GM18873 (cell line): ENCODE results near the gene CEP85L.

ENCODE experiments used
- ATAC-seq: cut with Tn5 transposase; IDR thresholded peaks from one replicate; pipeline ENCODE4 v1.9.1; 2021; ENCODE audit warnings: mild to moderate bottlenecking, moderate library complexity, moderate number of reproducible peaks; ENCODE audit not compliant: unreplicated experiment, low FRiP score

Gene CEP85L

GRCh38 chr6:118551063-118552053, 100.0 kb downstream of the CEP85L start:
- peak; percentile 89 for ATAC-seq

GRCh38 chr6:118548613-118549012, 102.8 kb downstream of the CEP85L start:
- no peak for ATAC-seq

GRCh38 chr6:118548136-118548535, 103.3 kb downstream of the CEP85L start, which contains the start of gene PLN:
PLN (plus strand) TSS chr6:118548296; CDS start chr6:118558922, 10,626 bp downstream.
- ATAC-seq: no peak

GRCh38 chr6:118546880-118547218, 104.5 kb downstream of the CEP85L start:
- ATAC-seq: no peak

- no peak for ATAC-seq
These were observed 105.1 kb downstream of the CEP85L start for GRCh38 chr6:118546164-118546879.

- ATAC-seq: no peak
These were observed 107.3 kb downstream of the CEP85L start for GRCh38 chr6:118544105-118544504.

- ATAC-seq: no peak
These were observed 109.0 kb downstream of the CEP85L start for GRCh38 chr6:118542184-118542952.

- ATAC-seq: no peak
These were observed 113.8 kb downstream of the CEP85L start for GRCh38 chr6:118537574-118537973.

GRCh38 chr6:118536478-118536877, 114.9 kb downstream of the CEP85L start:
- ATAC-seq: no peak

- no peak for ATAC-seq
These were observed 116.1 kb downstream of the CEP85L start for GRCh38 chr6:118535176-118535844.

- ATAC-seq: no peak
These were observed 120.4 kb downstream of the CEP85L start for GRCh38 chr6:118530942-118531341.

GRCh38 chr6:118529756-118530155, 121.6 kb downstream of the CEP85L start:
- no peak for ATAC-seq

- no peak for ATAC-seq
These were observed 123.3 kb downstream of the CEP85L start for GRCh38 chr6:118528129-118528528.

- no peak for ATAC-seq
These were observed 125.2 kb downstream of the CEP85L start for GRCh38 chr6:118525913-118526780.

GRCh38 chr6:118524686-118525085, 126.7 kb downstream of the CEP85L start:
- ATAC-seq: no peak

GRCh38 chr6:118523216-118523615, 128.2 kb downstream of the CEP85L start:
- no peak for ATAC-seq

- no peak for ATAC-seq
These were observed 129.0 kb downstream of the CEP85L start for GRCh38 chr6:118522422-118522821.

- no peak for ATAC-seq
These were observed 136.7 kb downstream of the CEP85L start for GRCh38 chr6:118514689-118515088.
